Measurements from ENCODE around the gene POLE4. TPM values are rescaled to one million over a fixed set of nuclear protein-coding genes. Genes with fewer than 3 reads are reported as not detected.

POLE4 gene
- total RNA-seq, 1 donor from 2014 or later, result 15.4 TPM

- Histone ChIP-seq H3K4me3 (ENCODE audit: low read depth, low read length) (no peak overlapping the region), H3K36me3 (ENCODE audit: control insufficient read depth, insufficient read depth, low read length) (no peaks in the 10 kb centered on the region), H3K27me3 (ENCODE audit: control insufficient read depth, insufficient read depth, low read length) (peaks cover 2% of the 10 kb centered on the region)
- no peak for DNase-seq (ENCODE audit: low read depth)
- TF ChIP-seq CTCF (IDR thresholded peaks at IDR 0.05; ENCODE audit: insufficient read depth, low read length, poor library complexity, severe bottlenecking), result no peak
These were observed 33.8 kb upstream of the POLE4 start for GRCh38 chr2:74924463-74925265.

GRCh38 chr2:74925361-74925786 lies 33.1 kb upstream of the POLE4 start:
- no peak for DNase-seq (ENCODE audit: low read depth)
- Histone ChIP-seq H3K36me3 (ENCODE audit: control insufficient read depth, insufficient read depth, low read length) (no peaks in the 10 kb centered on the region), H3K4me3 (ENCODE audit: low read depth, low read length) (no peak overlapping the region), H3K27me3 (ENCODE audit: control insufficient read depth, insufficient read depth, low read length) (peaks cover 1% of the 10 kb centered on the region)
- no peak for TF ChIP-seq CTCF (IDR thresholded peaks at IDR 0.05; ENCODE audit: insufficient read depth, low read length, poor library complexity, severe bottlenecking)

- Histone ChIP-seq H3K36me3 (ENCODE audit: control insufficient read depth, insufficient read depth, low read length) (no peaks in the 10 kb centered on the region), H3K4me3 (ENCODE audit: low read depth, low read length) (no peak overlapping the region), H3K27me3 (ENCODE audit: control insufficient read depth, insufficient read depth, low read length) (peaks cover 3% of the 10 kb centered on the region)
- TF ChIP-seq CTCF (IDR thresholded peaks at IDR 0.05; ENCODE audit: insufficient read depth, low read length, poor library complexity, severe bottlenecking), result no peak
- DNase-seq (ENCODE audit: low read depth), result no peak
These were observed 30.8 kb upstream of the POLE4 start for GRCh38 chr2:74927621-74928020.

- TF ChIP-seq CTCF (IDR thresholded peaks at IDR 0.05; ENCODE audit: insufficient read depth, low read length, poor library complexity, severe bottlenecking), result no peak
- DNase-seq (ENCODE audit: low read depth), result no peak
- Histone ChIP-seq H3K27me3 (ENCODE audit: control insufficient read depth, insufficient read depth, low read length) (peaks cover 3% of the 10 kb centered on the region), H3K36me3 (ENCODE audit: control insufficient read depth, insufficient read depth, low read length) (no peaks in the 10 kb centered on the region), H3K4me3 (ENCODE audit: low read depth, low read length) (no peak overlapping the region)
These were observed 27.5 kb upstream of the POLE4 start for GRCh38 chr2:74930811-74931486.

GRCh38 chr2:74931940-74932339 lies 26.5 kb upstream of the POLE4 start:
- Histone ChIP-seq H3K4me3 (ENCODE audit: low read depth, low read length) (no peak overlapping the region), H3K27me3 (ENCODE audit: control insufficient read depth, insufficient read depth, low read length) (peaks cover 3% of the 10 kb centered on the region), H3K36me3 (ENCODE audit: control insufficient read depth, insufficient read depth, low read length) (no peaks in the 10 kb centered on the region)
- no peak for TF ChIP-seq CTCF (IDR thresholded peaks at IDR 0.05; ENCODE audit: insufficient read depth, low read length, poor library complexity, severe bottlenecking)
- no peak for DNase-seq (ENCODE audit: low read depth)
